HG02798 (cell line): Measurements from ENCODE around the gene SPTAN1.
"Not testable (repeated sequence)": the region's sequence is repeated elsewhere in the genome, so short reads cannot be mapped to it uniquely, and the experiment has no call there.

ENCODE experiments used
- ATAC-seq: cut with Tn5 transposase; IDR thresholded peaks from one replicate; pipeline ENCODE4 v1.9.1; 2021; ENCODE audit warnings: mild to moderate bottlenecking; ENCODE audit not compliant: unreplicated experiment, poor library complexity

The SPTAN1 gene

DNA sequence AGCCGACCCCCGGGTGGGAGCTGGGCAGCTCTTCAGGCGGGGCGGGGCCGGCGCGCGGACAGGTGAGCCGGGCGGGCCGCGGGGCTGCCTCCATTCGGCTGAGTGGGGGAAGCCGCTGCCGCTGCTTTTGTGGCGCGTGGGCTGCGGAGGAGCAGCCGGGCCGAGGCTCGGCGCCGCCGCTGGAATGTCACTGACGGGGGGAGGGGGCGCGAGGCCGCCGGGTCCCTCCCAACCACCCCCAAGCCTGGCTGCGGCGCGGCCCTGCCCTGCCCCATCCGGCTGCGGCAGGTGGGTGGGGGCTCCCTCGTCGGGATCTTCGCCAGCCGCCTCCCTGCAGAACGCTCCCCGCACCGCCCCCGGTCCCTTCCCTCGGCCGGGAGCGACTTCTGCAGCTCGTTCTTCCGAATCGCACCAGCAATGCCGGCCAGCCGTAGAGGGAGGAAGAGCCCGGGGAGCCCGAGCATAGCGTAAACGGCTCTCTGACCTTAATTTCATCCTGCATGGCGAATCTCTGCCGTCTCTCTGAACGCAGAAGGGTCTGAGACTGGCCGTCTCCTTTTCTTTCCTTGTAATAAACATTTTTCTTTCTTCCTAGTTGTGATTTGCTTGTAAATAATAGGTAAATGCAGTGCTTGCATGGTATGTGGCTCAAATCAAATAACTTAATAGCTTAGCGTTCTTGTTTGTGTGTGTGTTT lies 505 bp downstream of the SPTAN1 start:
- ATAC-seq: peak; percentile 29

DNA sequence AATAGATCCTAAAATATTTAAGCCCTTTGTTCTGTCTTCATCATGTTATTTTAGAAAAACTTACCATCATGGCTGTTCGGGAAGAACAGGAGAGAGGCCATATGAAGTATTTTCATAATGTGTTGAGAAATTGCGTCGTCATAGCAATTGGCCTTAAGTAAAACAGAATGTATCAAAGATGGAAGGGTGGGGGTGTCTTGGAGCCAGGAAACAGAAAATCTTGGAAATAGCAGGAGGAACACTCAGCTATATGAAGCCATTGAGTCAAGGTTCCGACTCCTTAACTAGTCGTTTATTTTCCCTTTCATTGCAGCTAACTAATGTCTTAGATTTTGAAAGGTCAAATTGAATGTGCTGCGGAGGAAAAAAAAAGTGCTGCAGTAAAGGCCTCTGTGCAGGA lies 1.3 kb downstream of the SPTAN1 start:
- ATAC-seq: no peak

DNA sequence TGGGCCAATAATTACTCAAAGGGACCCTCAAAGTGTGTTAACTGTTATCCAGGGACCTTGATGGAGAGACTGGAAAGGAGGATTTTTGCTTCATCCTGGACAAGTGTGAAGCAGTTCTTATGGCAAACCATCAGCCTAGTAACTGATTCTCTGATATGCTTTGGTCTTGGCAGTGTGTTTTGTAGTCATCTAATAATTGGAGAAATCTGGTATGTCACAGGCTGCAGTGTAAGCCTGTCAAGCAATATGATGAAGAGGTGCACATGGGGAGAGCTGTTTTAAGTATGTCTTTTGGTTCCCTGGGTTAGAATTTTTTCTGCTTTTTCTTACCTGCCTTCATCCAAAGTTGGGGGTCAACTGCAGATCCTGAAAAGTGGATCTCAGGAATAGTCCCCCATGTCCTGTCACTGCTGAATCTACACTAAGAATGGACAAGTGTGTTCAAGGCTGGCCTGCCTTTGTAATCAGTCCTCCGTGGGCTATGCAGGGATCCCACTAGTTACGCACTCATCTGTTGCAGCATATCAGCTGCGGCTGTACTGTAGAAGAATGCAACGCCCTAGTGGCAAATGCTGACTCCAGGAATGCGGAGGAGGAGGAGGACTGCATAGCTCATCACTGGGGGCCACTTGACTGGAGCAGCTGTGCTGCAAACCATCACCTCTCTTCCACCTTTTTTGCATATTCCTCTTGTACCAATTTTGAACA lies 1.9 kb downstream of the SPTAN1 start:
- no peak for ATAC-seq

DNA sequence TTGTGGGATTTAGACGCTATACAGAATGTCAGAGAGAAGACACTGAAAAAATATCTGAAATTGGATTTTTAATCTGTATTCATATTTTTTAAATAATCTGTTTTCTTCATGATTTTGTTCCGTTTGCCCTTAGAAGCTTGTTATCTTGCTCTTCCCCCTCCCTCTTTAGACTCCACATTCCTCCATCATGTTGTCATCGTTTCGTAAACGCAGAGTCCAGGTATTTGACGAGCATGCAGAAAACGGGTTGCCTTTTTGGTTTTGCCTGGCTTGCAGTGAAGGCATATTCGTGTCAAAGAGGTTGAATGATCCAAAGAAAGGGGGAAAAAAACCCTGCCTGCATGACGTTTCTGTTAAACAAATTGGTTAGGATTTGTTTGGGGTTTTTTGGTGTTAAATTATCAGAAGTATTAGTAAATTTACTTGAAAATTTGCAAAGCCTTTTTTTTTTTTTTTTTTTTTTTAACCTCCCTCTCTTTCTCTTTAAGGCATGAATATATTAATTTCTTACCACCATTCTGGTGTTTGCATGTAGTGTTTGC lies 2.9 kb downstream of the SPTAN1 start:
- ATAC-seq: no peak

DNA sequence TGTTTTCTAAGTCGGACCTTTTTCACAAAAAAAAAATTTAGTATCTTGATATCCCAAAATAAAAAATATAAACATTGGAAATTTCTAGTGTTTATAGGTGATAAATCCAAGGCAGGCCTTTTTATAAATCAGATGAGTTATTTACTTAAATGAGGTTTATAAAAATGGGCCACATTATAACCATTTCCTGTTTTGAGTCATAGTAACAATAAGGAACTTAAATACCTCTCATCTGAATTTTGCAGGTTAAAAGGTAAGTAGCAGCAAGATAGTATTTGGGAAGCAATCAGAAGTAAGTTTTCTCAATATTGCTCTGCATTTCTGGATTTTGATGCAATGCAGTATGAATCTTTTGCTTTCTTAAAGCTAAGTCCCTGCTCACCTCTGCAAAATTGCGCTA lies 3.9 kb downstream of the SPTAN1 start:
- ATAC-seq: no peak

DNA sequence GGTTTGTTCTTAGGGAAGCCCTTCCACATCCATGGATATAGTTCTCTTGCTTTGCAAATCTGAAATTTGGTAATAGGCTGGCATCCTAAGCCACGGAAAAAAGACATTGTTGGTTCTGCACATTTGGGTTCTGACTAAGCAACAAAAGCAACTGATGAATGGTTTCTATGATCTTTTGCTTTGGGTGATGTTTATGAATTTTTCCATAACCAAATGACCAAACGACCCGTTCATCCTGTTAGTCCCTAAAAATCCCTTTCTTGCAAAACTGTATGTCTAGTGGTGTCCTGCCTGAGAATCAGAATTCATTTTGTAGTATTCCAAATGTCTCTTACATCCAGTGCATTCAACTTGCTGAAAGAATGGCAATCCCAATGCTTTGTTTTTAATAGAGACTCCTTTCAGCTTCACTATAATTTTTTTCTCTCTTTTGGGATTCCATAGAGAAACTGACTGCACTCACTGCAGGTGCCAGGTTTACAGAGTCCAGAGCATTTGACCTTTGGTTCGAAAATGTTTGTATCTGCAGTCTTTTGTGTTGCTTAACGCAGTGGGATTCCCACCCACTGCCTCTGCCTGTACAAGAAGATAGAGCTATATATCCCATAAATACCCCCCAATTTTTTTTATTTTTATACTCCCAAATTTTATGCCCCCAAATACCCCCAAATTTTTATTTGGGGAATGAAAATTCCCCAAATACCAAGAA lies 4.7 kb downstream of the SPTAN1 start:
- no peak for ATAC-seq

DNA sequence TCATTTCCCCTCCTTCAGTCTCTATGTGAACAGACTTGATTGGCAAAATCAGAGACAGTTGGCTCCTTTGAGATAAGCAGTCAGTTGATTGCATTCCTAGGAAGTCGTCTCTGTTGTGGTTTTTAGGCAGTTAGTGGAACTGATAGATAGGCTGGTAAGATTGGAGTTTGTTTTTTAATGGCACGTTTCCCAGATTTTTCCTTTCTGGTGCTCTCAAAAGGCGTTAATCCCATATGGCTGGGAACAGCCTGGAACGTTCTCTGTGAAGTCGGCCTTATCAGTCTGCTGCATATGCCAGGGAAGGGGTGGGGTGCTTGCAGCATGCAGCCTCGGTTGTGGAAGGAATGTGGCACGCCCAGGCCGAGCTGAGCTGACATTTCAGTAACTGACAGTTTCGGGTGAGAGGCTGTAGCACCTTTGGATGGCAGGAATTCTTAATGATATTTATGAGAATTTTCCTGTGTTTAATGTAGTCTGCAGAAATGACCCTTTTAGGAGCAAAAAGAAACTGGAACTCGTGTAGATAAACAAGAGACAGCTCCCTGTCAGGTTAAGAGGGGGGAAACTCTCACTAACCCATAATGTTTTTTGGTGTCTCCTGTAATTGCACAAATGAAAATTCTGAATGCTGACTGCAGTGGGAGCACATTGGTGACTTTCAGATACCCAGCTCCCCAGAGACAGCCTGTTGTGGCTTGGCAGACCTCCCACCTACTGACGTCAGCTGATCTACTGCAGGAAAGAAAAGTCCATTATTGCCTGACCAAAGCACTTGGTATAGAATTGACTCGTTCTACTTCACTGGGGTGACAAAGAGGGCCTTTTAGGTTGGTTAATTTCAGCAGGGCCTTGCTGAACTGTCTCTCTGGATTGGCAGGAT lies 6.3 kb downstream of the SPTAN1 start:
- peak; percentile 57 for ATAC-seq

DNA sequence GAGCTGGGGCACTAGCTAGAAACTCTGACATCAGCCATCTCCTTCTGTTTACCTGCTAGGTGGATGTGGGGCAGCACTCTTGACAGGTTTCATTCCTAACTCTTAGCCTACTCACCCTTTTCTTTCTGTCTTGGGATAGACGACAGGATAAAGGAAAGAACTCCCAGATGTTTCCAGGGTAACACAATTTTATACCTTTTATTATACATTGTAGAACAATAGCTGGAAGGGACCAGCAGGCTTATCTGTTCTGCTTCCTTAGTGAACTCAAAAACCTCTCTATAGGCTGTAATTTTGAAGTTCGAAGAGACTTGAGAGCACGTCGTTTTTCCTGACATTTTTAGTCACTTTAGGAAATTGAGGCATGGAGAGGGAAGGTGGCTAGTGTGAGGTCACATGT lies 13.2 kb downstream of the SPTAN1 start:
- ATAC-seq: no peak

DNA sequence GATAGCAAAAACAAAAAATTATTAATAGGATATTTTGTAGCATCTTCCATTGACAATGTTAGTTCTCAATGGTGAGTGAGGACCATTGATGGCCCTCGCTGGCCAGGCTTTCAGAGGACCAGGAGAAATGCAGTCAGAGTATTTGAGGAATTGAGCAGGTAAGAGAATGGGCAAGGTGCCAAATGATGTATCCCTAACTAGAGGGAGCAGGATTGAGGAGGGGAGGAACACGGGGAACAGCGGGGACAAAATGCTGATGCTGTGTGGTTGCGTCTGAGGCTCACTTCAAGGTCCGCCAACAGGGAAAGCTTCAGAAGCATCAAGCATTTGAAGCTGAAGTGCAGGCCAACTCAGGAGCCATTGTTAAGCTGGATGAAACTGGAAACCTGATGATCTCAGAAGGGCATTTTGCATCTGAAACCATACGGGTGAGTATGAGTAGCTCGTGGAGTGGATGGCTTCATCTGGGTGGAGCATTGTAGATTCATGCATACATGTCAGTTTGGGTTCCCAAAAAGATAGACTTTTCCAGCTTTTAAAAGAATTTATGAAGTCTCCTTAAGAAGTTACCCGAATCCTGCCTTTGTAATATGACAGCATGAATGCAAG lies 16.2 kb downstream of the SPTAN1 start:
- ATAC-seq: no peak

DNA sequence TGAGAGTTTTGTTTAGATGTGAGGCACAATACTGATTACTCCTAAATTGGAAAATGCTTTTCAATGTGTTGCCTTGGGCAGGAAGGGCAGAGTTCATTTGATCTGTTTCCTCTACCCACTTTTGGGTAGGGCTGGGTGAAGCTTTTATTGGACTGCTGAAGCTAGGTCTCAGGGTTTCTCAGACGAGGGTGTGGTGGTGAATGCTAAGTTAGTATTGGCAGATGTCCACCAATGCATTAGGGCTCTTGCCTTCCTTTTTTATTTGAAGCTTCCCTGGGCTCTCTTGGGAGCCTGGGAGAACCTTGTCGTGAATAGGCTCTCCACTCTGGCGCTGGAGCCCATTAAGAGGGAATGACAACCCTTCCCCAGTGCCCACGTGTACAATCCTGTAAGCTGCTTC lies 23.1 kb downstream of the SPTAN1 start:
- no peak for ATAC-seq

DNA sequence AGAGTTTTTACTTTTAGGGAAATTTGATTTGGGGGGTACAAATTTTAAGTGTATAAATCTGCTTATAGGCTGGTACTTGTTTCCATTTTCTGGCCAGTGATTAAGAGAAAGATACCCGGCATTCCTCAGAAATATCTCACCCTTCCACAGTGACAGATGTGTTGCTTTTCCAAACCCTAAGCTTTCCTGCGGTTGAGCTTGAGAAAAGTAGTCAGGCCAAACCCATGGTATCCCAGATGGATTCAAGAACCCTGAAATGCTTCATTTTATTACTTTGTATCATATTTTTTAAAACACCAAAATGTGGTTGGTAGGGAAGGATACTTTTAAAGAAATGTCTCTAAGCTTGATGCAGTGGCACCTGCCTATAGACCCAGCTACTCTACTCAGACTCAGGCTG lies 23.5 kb downstream of the SPTAN1 start:
- no peak for ATAC-seq

DNA sequence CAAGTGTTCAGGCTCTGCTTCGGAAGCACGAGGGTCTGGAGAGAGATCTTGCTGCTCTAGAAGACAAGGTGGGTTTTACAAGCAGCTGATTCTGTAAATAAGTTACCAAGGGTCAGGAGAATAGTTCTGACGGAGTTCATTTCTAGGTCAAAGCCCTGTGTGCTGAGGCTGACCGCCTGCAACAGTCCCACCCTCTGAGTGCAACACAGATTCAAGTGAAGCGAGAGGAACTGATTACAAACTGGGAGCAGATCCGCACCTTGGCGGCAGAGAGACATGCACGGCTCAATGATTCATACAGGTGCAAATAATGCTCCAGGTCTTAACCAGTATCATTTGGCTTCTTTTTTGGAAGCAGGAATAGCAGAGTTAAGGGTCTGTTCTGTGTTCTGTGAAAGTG lies 24.8 kb downstream of the SPTAN1 start:
- ATAC-seq: no peak

DNA sequence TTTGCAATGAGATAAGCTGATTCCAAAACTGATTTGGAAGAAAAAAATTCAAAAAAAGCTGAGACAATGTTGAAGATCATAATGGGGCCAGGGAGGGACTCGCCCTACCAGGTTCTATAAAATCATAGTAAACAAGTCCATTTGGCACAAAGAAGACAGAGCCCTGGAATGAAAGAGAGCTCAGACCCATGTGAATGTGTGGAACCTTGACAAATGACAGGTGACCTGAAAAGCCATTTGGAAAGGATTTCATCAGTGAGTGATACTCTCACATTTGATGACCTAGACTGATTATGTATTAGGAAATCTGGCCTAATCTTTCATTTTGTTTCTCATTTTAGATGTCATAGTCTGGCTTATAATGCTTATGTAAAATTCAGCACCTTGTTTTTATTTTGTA lies 26.8 kb downstream of the SPTAN1 start:
- no peak for ATAC-seq

DNA sequence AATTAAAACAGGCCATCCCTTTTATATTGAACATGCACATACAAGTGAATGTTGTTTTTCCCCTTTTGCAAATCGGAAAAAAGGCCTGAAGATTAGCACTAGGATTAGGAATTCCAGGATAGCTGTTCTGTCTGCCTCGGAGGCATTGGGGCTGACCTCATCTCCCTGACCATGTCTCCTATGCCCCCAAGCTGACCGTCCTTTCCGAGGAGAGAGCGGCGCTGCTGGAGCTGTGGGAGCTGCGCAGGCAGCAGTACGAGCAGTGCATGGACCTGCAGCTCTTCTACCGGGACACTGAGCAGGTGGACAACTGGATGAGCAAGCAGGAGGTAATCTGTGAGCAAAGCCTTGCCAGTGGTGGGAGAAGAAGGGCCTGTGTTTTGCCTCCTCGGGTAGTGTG lies 28.3 kb downstream of the SPTAN1 start:
- ATAC-seq: no peak

DNA sequence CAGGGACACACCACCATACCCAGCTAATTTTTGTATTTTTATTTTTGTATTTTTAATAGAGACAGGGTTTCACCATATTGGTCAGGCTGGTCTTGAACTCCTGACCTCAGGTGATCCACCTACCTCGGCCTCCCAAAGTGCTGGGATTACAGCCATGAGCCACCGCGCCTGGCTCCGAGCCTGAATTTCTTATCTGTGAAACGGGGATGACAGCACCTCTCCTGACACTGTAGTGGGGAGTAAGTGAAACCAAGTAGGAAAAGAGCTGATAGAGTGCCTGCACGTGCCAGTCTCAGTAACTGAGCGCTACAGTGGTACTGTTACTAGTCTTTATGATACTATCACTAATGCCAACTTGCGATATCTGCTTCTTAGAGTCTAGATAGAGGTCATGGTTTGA lies 32.8 kb downstream of the SPTAN1 start:
- not testable (repeated sequence) for ATAC-seq

DNA sequence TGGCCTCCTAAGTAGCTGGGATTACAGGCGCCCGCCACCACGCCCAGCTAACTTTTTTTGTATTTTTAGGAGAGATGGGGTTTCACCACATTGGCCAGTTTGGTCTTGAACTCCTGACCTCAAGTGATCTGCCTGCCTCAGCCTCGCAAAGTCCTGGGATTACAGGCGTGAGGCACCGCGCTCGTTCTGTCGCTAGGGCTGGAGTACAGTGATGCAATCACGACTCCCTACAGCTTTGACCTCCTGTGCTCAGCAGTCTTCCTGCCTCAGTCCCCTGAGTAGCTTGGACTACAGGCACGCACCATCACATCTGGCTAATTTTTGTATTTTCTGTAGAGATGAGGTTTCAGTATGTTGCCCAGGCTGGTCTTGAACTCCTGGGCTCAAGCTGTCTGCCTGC lies 34.5 kb downstream of the SPTAN1 start:
- not testable (repeated sequence) for ATAC-seq

DNA sequence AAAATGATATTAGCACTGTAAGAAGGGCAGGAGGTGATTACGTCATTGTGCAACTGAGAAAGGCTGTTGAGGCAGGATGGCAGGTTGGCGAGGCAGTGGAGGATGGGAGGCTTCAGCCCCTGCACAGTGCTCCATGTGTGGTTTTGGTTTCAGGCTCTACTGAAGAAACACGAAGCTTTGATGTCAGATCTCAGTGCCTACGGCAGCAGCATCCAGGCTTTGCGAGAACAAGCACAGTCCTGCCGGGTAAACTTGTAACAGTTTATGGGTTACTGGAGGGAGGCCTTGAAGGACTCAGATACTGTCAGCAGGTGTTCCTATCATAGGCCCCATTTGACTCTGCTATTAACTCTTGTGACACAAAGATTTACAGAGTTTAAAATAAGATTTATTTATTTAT lies 35.1 kb downstream of the SPTAN1 start:
- no peak for ATAC-seq

DNA sequence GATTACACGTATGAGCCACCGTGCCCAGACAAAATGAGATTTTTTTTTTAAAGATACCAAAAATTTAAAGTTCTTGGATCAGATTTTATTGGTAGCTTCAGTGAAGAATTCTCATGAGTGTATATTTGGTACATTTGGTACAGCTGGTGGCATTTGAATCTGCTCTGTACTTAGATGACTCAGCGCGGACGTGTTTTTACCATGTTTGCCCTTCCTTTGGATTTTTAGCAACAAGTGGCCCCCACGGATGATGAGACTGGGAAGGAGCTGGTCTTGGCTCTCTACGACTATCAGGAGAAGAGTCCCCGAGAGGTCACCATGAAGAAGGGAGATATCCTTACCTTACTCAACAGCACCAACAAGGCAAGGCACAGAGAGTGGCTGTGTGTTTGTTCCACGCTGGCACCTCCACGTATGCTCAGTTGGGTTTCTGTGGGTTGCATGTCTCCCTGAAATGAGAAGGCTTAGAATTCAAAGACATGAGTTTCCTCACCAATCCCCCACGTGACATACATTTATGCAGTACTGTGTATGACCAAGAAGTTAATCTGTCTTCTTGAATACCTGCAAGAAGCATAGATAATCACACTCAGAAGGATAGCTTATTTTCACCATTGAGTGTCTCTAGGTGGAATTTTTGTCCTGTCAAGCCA lies 36.3 kb downstream of the SPTAN1 start:
- ATAC-seq: no peak

DNA sequence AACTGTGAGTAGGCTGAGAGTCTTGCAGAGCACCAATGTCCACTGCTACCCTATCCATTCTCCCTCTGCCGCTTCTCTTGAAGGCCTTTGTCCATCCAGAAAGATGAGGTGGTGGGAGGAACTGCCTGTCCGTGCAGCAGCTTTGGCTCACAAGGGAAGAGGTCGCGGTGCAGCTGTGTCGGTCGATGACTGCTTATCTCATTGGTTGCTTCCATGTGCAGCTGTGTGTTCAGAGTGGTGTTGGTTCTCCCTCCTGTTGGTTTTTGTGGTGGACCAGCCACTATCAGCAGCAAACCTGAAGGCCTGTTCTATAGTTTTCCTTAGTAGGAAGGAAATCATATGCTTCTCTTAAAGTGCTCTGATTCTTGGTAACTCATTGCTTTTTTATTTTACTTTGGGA lies 40.7 kb downstream of the SPTAN1 start:
- no peak for ATAC-seq
